IPS-NIHi7 (cell line): ENCODE data around the gene FBXW8.

Experiments used
- DNase-seq: peaks from one replicate; pipeline ENCODE4 v3.0.0; 2012; ENCODE audit warnings: mixed read lengths; ENCODE audit errors: extremely low spot score

Gene FBXW8

GRCh38 chr12:117020536-117021220 lies 109.9 kb downstream of the FBXW8 start:
- DNase-seq = no peak

- no peak for DNase-seq
These were observed 111.7 kb downstream of the FBXW8 start for GRCh38 chr12:117022465-117022864.

GRCh38 chr12:117023998-117024960 lies 113.5 kb downstream of the FBXW8 start:
- DNase-seq = no peak

GRCh38 chr12:117024961-117025480 lies 114.3 kb downstream of the FBXW8 start:
- DNase-seq = no peak

- DNase-seq = peak; percentile 92
These were observed 114.9 kb downstream of the FBXW8 start for GRCh38 chr12:117025481-117026151.

- no peak for DNase-seq
These were observed 115.6 kb downstream of the FBXW8 start for GRCh38 chr12:117026343-117026742.

GRCh38 chr12:117026921-117027250 lies 116.1 kb downstream of the FBXW8 start:
- DNase-seq = no peak

- no peak for DNase-seq
These were observed 116.7 kb downstream of the FBXW8 start for GRCh38 chr12:117027251-117028086.

- no peak for DNase-seq
These were observed 117.5 kb downstream of the FBXW8 start for GRCh38 chr12:117028254-117028653.

- no peak for DNase-seq
These were observed 119.6 kb downstream of the FBXW8 start for GRCh38 chr12:117030187-117030900.

GRCh38 chr12:117031843-117032592 lies 121.3 kb downstream of the FBXW8 start:
- no peak for DNase-seq

GRCh38 chr12:117032593-117033381 lies 122.0 kb downstream of the FBXW8 start:
- no peak for DNase-seq

GRCh38 chr12:117033382-117034221 lies 122.9 kb downstream of the FBXW8 start:
- DNase-seq = no peak

GRCh38 chr12:117034249-117034648 lies 123.5 kb downstream of the FBXW8 start:
- no peak for DNase-seq

- no peak for DNase-seq
These were observed 124.0 kb downstream of the FBXW8 start for GRCh38 chr12:117034701-117035151.

- DNase-seq = no peak
These were observed 124.5 kb downstream of the FBXW8 start for GRCh38 chr12:117035287-117035686.

GRCh38 chr12:117036046-117036445 lies 125.3 kb downstream of the FBXW8 start:
- no peak for DNase-seq

- no peak for DNase-seq
These were observed 125.8 kb downstream of the FBXW8 start for GRCh38 chr12:117036547-117036946.
